Liver (tissue), 3 donors: ENCODE data around the gene FPR3.

Experiments used
- EGR1 ChIP-seq, 2 donors: IDR thresholded peaks; 2 replicates each; pipeline ENCODE4 v1.6.1; 2016 to 2018; ENCODE audit warnings: antibody characterized with exemption in 2 of 2, low read depth in 2 of 2
- FOXA1 ChIP-seq: IDR thresholded peaks from 2 replicates; pipeline ENCODE4 v1.6.1; 2016; ENCODE audit warnings: antibody characterized with exemption
- GABPA ChIP-seq, 2 donors: IDR thresholded peaks in 1 of 2; conservative IDR thresholded peaks in 1 of 2; 2 replicates each; pipeline ENCODE4 v1.6.1; 2016; ENCODE audit warnings: antibody characterized with exemption in 2 of 2, mild to moderate bottlenecking in 1 of 2, moderate library complexity in 1 of 2
- HNF4A ChIP-seq, 2 donors: conservative IDR thresholded peaks; 2 replicates each; pipeline ENCODE4 v1.6.1; 2016; ENCODE audit warnings: antibody characterized with exemption in 2 of 2, mild to moderate bottlenecking in 2 of 2
- HNF4G ChIP-seq: IDR thresholded peaks from 2 replicates; pipeline ENCODE4 v1.6.1; 2016; ENCODE audit warnings: antibody characterized with exemption
- JUND ChIP-seq, 2 donors: IDR thresholded peaks; 2 replicates each; pipeline ENCODE4 v1.6.1; 2016; ENCODE audit warnings: antibody characterized with exemption in 2 of 2
- RAD21 ChIP-seq, 2 donors: IDR thresholded peaks; 2 replicates each; pipeline ENCODE4 v1.6.1; 2016; ENCODE audit warnings: antibody characterized with exemption in 2 of 2, mild to moderate bottlenecking in 2 of 2
- RXRA ChIP-seq, 2 donors: IDR thresholded peaks; 2 replicates each; pipeline ENCODE4 v1.6.1; 2017 to 2018; ENCODE audit warnings: antibody characterized with exemption in 2 of 2, mild to moderate bottlenecking in 1 of 2
- SP1 ChIP-seq: IDR thresholded peaks from 2 replicates; pipeline ENCODE4 v1.6.1; 2018; ENCODE audit warnings: antibody characterized with exemption, mild to moderate bottlenecking
- YY1 ChIP-seq: IDR thresholded peaks from 2 replicates; pipeline ENCODE4 v1.6.1; 2016; ENCODE audit warnings: antibody characterized with exemption, mild to moderate bottlenecking
- TF ChIP-seq, protein P1 (sequence below): fragments of 150-350 bp; IDR thresholded peaks from 2 replicates; pipeline ENCODE4 v1.5.1; 2017; ENCODE audit warnings: improper control_type of control experiment, low read depth, low read length; ENCODE audit not compliant: missing input control
- TF ChIP-seq, protein P2 (sequence below): IDR thresholded peaks from 2 replicates; pipeline ENCODE4 v1.6.1; 2016; ENCODE audit warnings: antibody characterized with exemption, mild to moderate bottlenecking
- TF ChIP-seq, protein P3 (sequence below): IDR thresholded peaks from 2 replicates; pipeline ENCODE4 v1.6.1; 2016; ENCODE audit warnings: antibody characterized with exemption
- TF ChIP-seq, protein P4 (sequence below): IDR thresholded peaks from 2 replicates; pipeline ENCODE4 v1.6.1; 2016; ENCODE audit warnings: antibody characterized with exemption
- donor health status: healthy.
- donor health status: healthy.

DNA sequence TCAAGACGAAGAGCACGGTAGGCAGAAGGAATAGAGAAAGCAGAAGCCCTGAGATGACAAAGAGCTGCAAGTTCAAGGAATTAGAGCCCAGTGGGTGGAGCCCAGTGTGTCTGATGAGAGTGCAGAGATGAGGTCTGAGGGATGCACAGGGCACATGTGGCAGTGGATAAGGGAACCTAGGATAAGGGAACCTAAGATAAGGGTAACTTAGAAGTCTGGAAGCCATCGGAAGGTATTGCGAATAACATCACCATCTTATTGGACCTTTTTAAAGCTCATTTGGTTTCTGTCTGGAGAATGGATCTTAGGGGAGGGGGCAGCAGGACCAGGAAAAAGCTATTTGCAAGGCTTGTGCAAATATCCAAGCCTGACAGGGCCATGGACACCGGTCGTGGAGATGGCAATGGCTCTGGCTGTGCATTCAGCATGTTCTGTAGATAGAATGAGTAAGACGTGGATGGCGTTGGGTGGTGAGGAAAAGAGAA is 1.3 kb downstream of the FPR3 start:
- TF ChIP-seq, protein P1, sequence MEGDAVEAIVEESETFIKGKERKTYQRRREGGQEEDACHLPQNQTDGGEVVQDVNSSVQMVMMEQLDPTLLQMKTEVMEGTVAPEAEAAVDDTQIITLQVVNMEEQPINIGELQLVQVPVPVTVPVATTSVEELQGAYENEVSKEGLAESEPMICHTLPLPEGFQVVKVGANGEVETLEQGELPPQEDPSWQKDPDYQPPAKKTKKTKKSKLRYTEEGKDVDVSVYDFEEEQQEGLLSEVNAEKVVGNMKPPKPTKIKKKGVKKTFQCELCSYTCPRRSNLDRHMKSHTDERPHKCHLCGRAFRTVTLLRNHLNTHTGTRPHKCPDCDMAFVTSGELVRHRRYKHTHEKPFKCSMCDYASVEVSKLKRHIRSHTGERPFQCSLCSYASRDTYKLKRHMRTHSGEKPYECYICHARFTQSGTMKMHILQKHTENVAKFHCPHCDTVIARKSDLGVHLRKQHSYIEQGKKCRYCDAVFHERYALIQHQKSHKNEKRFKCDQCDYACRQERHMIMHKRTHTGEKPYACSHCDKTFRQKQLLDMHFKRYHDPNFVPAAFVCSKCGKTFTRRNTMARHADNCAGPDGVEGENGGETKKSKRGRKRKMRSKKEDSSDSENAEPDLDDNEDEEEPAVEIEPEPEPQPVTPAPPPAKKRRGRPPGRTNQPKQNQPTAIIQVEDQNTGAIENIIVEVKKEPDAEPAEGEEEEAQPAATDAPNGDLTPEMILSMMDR: no peak
- TF ChIP-seq YY1: no peak
- no peak for TF ChIP-seq GABPA (IDR thresholded peaks at IDR 0.05 in 1 of 2, conservative IDR thresholded peaks at IDR 0.05 in 1 of 2)
- TF ChIP-seq RAD21 (IDR thresholded peaks at IDR 0.05): no peak
- TF ChIP-seq EGR1 (IDR thresholded peaks at IDR 0.05; ENCODE audit: low read depth in 2 of 2): no peak
- TF ChIP-seq, protein P2, sequence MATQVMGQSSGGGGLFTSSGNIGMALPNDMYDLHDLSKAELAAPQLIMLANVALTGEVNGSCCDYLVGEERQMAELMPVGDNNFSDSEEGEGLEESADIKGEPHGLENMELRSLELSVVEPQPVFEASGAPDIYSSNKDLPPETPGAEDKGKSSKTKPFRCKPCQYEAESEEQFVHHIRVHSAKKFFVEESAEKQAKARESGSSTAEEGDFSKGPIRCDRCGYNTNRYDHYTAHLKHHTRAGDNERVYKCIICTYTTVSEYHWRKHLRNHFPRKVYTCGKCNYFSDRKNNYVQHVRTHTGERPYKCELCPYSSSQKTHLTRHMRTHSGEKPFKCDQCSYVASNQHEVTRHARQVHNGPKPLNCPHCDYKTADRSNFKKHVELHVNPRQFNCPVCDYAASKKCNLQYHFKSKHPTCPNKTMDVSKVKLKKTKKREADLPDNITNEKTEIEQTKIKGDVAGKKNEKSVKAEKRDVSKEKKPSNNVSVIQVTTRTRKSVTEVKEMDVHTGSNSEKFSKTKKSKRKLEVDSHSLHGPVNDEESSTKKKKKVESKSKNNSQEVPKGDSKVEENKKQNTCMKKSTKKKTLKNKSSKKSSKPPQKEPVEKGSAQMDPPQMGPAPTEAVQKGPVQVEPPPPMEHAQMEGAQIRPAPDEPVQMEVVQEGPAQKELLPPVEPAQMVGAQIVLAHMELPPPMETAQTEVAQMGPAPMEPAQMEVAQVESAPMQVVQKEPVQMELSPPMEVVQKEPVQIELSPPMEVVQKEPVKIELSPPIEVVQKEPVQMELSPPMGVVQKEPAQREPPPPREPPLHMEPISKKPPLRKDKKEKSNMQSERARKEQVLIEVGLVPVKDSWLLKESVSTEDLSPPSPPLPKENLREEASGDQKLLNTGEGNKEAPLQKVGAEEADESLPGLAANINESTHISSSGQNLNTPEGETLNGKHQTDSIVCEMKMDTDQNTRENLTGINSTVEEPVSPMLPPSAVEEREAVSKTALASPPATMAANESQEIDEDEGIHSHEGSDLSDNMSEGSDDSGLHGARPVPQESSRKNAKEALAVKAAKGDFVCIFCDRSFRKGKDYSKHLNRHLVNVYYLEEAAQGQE: no peak
- TF ChIP-seq HNF4G: no peak
- TF ChIP-seq, protein P3, sequence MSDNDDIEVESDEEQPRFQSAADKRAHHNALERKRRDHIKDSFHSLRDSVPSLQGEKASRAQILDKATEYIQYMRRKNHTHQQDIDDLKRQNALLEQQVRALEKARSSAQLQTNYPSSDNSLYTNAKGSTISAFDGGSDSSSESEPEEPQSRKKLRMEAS: no peak
- TF ChIP-seq FOXA1: no peak
- TF ChIP-seq, protein P4, sequence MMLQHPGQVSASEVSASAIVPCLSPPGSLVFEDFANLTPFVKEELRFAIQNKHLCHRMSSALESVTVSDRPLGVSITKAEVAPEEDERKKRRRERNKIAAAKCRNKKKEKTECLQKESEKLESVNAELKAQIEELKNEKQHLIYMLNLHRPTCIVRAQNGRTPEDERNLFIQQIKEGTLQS: no peak
- TF ChIP-seq JUND (IDR thresholded peaks at IDR 0.05): no peak
- TF ChIP-seq RXRA (IDR thresholded peaks at IDR 0.05): no peak
- no peak for TF ChIP-seq SP1
- no peak for TF ChIP-seq HNF4A (conservative IDR thresholded peaks at IDR 0.05)
